NCI-H2029 treated with DMSO at 0.1 percent for 48 hours (cell line): ENCODE measurements around the gene ZNF569.
"Not testable (repeated sequence)": the region's sequence is repeated elsewhere in the genome, so short reads cannot be mapped to it uniquely, and the experiment has no call there.

ENCODE experiments used
- DNase-seq: peaks from one replicate; lab custom pipeline; 2025; lab: John Stamatoyannopoulos, UW

Gene ZNF569

GRCh38 chr19:37466798-37467607, at the start of gene ZNF569:
Gene ZNF569, minus strand, starts transcription at chr19:37467444. Its CDS starts 22,523 bp downstream, at chr19:37444921.
- DNase-seq, result peak; percentile 80

DNA sequence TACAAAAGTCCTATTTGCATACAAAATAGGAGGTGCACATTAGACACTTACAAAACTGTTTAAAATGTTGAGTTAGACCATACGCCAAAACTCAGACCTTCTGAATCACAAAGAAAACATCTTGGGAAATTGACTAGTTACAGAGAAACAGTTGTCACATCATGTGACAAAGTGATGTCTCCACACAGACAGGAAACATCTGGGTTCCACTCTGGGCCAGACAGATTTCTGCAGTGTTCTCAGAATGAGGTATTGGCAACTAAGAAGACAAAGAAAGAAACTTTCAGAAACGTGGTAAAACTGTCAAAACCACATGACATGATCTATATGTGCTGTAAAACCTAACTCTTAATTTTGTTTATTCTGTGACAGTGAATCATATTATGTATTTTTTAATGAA, 46.2 kb upstream of the ZNF569 start:
- no peak for DNase-seq

DNA sequence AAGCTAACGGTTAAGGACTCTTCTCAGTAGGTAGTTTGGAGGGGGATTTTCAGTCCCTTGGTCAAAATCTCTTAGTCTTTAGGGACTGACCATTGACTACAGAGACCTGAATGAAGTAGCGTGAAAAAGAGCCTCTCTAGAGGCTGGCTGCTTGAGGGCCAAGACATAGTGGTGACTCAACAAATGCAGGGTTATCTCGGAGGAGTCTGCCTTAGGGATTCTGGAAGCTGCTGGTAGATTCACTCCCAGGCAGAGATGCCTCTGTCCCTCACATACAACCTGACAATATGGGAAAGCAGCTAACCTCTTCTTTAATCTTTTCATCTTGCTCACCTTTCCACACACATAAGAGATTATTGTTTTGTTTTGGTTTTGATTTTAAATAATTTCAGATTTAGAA, 44.6 kb upstream of the ZNF569 start:
- no peak for DNase-seq

- DNase-seq, result no peak
These were observed 43.9 kb upstream of the ZNF569 start for GRCh38 chr19:37511186-37511585.

DNA sequence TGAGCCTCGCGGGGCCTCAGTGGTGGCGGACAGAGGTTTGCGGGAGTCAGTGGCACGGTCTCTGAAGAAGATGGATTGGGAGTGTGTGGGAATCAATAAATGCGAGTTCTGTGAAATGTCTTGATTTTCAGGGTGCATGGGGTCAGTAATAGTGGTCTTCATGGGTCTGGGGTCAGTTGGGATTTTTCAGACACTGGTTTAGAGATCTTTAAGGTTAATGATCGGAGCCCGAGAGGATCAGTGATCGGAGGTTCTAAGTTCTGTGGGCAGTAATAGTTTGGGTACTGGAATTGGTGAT, 39.9 kb upstream of the ZNF569 start:
- DNase-seq, result no peak

DNA sequence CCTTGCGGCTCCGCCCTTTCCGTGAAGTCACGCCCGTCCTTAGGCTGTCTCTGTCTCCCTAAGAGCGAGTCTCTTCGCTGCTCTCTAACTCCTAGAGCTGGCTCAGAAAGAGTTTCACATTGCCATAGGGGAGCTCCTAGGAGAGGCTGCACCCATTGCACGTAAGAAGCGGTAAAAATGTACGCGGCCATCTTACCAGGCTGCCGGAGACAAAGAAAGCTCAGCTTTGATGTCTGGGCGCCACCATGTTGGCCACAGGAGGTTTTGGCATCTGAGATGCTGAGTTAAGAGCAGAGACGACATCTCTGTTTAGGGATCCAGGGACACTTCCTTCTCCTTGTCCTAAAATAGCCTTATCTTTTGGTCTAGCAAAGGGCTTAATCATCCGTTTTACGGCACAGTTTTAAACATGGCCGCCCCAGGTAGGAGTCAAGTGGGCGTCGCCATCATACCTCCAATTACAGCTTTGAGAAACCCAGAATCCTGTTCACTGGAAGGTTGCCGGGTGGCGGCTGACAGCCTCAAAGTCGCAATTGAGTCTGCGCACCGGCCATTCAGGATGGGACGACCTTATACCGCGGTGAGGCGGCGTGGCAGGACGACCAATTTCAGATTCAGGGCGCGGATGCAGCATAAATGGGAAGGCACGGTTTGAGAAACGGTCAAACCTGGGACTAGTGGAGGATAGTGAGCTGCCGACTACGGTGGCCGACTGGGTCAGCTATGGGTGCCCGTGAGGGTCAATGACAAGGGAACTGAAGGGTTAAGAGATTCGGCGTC, 39.3 kb upstream of the ZNF569 start, which contains the start of gene ZNF793:
Gene ZNF793 (plus strand): TSS at position 553 of the 780 bp plus-strand sequence. CDS start 16,501 bp downstream, outside the sequence.
- DNase-seq, result peak; percentile 92

DNA sequence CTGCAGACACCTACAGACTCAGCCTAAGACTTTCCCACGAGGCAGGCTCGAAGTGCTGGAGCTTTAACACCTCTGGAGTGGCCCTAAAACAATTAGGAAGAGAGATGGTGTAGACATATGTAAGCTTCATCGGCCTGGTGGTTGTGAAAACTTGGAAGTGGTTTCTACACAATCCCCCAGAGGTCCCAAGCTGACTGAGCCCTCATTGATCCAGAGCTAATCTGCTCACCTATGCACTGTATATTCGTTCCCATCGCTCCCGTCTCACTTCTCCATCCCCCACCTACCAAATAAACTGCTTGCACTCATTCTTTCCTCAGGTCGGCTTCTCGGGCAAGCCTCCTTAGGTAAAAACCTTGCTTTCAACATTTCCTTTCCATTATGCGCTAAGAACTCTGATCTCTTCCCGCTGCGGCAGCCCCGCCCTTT, 38.7 kb upstream of the ZNF569 start:
- DNase-seq, result no peak

DNA sequence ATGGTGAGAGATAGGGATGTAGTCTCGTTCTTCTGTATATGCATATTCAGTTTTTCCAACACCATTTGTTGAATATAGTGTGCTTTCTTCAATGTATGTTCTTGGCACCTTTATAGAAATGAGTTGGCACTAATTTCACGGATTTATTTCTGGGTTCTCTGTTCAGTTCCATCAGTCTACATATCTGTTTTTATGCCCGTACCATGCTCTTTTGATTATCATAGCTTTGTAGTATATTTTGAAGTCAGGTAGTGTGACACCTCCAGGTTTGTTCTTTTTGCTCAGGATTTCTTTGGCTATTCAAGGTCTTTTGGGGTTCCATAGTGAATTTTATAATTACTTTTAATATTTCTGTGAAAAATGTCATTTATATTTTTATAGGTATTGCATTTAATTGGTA, 25.0 kb upstream of the ZNF569 start:
- DNase-seq, result no peak

- DNase-seq, result no peak
These were observed 17.3 kb upstream of the ZNF569 start for GRCh38 chr19:37484406-37485168.

- DNase-seq, result no peak
These were observed 4.9 kb upstream of the ZNF569 start for GRCh38 chr19:37472165-37472564.

DNA sequence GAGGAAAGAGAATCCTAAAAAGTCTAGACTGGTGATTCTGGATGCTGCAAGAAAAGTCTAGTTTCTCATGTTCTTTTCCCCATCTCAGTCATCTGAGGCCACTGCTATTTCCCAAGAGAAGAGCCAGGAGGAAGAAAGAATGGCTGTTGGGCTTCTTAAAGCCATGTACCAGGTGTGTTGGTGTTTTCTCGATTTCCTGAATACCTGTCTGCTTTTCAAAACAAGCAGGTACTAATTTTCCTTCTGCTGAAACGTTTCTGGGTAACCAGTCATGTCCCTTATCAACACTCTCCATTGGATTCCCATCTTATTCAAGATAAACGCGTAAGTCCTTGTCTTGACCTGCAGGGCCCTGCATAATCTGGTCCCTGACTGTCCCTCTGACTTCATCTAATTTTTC, 3.0 kb upstream of the ZNF569 start:
- no peak for DNase-seq

DNA sequence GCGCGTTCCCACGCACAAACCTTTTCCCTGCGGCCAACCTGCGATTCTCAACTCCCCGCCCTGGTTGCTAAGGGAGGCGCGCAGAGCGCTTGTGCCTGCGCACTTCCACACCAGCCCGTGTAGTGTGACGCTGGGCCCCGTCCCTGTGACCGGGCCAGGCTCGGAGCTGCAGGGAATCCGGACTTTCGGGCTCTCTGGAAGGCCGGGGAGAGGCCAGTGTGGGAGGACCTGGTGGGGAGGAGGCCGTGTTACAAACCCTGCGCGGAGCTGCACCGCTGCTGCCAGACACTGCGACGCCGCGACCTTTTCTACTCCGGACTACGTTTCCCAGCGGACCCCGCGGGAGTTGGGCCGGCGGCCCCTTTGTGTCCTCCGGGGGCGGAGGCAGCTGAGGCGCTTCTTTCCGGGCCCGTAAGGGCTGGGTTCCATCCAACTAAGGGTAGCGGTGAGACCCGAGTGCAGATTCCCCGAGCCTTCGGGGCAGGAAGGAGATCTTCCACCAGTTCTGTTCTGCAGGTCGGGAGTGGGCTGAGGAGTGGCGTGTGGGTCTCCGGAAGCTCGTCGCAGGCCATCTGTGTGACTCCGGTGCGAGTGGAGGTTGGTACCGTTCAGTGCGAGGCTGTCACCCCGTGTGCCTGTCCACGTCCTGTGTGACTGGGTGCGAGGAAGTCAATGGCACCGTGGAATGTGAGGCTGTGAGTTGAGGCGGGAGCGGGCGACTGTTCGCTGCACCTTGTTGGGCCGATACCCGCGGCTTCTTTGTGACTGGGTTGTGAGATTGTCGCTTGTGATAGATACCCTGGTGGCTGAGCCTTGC, 1.9 kb upstream of the ZNF569 start, which contains the start of gene ZNF570:
Gene ZNF570 (plus strand): TSS at position 396 of the 817 bp plus-strand sequence. CDS start 999 bp downstream, outside the sequence.
- DNase-seq, result peak; percentile 85

- DNase-seq, result peak; percentile 44
These were observed 405 bp upstream of the ZNF569 start for GRCh38 chr19:37467608-37468090.

DNA sequence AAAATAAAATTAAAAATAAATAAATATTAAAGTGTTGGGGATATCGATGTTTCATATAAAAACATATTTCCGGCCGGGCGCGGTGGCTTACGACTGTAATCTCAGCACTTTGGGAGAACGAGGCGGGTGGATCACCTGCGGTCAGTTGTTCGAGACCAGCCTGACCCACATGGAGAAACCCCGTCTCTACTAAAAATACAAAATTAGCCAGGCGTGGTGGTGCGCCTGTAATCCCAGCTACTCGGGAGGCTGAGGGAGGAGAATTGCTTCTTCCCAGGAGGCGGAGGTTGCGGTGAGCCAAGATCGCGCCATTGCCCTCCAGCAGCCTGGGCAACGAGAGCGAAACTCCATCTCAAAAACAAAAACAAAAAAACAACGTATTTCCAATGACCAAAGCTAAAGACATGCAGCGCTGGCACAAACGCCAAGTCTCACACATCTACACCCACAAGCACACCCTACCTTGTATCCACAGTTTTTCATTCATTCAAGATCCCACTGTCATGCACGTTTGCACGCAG, 907 bp downstream of the ZNF569 start:
- DNase-seq, result no peak

DNA sequence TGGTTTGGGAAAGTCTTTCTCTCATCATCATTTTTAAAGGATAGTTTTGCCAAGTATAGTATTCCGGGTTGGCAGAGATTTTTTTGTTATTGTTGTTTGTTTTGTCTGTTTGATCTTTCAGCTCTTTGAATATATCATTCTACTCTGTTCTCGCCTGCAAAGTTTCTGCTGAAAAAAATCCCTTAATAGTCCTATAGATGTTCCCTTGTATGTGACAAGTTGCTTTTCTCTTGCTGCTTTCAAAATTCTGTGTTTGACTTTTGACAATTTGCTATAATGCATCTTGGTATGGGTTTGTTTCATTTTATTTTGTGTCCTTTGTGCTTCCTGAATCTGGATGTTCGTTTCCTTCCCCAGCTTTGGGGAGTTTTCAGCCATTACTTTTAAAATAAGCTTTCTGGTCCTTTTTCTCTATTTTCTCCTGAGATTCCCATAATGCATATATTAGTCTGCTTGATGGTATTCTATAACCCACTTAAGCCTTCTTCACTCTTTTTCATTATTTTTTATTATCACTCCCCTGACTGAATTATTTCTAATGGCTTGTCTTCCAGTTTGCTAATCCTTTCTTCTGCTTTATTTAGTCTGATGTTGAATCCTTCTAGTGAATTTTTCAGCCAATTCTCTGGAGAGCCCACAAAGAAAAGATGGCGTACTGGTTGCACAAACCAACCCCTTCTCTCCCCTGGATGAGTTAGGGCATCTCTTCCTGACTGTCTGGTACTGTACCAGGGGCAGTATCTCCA, 14.6 kb downstream of the ZNF569 start:
- no peak for DNase-seq

DNA sequence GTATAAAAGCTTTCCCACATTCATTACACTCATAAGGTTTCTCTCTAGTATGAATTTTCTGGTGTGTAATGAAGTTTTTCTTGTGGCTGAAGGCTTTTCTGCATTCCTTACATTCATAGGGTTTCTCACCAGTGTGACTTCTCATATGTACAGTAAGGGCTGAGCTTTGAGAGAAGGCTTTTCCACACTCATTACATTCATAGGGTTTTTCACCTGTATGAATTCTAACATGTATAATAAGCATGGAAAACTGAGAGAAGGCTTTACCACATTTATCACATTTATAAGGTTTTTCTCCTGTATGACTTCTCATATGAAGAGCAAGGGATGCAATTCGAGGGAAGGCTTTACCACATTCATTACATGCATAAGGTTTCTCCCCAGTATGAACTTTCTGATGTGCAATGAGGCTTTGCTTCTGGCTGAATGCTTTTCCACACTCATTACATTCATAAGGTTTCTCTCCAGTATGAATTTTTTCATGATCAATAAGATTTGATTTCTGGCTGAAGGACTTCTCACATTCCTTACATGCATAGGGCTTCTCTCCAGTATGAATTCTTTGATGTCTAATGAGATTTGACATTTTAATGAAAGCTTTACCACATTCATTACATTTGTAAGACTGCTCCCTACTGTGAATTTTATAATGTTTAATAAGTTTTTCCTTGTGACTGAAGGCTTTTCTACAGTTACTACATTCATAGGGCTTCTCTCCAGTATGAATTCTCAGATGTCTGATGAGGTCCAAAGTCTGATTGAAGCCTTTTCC, 53.7 kb downstream of the ZNF569 start:
- DNase-seq, result no peak

GRCh38 chr19:37412700-37413099, 54.5 kb downstream of the ZNF569 start:
- no peak for DNase-seq

DNA sequence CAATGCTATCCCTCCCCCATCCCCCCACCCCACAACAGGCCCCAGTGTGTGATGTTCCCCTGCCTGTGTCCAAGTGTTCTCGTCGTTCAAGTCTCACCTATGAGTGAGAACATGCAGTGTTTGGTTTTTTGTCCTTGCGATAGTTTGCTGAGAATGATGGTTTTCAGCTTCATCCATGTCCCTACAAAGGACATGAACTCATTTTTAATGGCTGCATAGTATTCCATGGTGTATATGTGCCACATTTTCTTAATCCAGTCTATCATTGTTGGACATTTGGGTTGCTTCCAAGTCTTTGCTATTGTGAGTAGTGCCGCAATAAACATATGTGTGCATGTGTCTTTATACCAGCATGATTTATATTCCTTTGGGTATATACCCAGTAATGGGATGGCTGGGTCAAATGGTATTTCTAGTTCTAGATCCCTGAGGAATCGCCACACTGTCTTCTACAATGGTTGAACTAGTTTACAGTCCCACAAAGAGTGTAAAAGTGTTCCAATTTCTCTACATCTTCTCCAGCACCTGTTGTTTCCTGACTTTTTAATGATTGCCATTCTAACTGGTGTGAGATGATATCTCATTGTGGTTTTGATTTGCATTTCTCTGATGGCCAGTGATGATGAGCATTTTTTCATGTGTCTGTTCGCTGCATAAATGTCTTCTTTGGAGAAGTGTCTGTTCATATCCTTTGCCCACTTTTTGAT, 61.0 kb downstream of the ZNF569 start:
- not testable (repeated sequence) for DNase-seq

- no peak for DNase-seq
These were observed 63.8 kb downstream of the ZNF569 start for GRCh38 chr19:37403403-37403802.
